Mesothelial cell of epicardium (in vitro differentiated cells): ENCODE measurements around the gene OR5AU1. TPM values are rescaled to one million over a fixed set of nuclear protein-coding genes. Genes with fewer than 3 reads are reported as not detected.

ENCODE experiments used
- DNase-seq, 2 experiments: peaks; one replicate each; pipeline ENCODE4 v3.0.0; 2021; ENCODE audit warnings: low spot score in 2 of 2; ENCODE audit not compliant: unreplicated experiment in 2 of 2
- H3K27ac Mint-ChIP-seq: 2 replicates; pipeline ENCODE4 v1.8.0; 2021; ENCODE audit warnings: mixed read lengths
- H3K27me3 Mint-ChIP-seq: 2 replicates; pipeline ENCODE4 v1.8.0; 2021; ENCODE audit warnings: low read depth, mixed read lengths
- H3K36me3 Mint-ChIP-seq: 2 replicates; pipeline ENCODE4 v1.8.0; 2021; ENCODE audit warnings: mixed read lengths
- H3K4me1 Mint-ChIP-seq: 2 replicates; pipeline ENCODE4 v1.8.0; 2021; ENCODE audit warnings: mixed read lengths
- H3K4me3 Mint-ChIP-seq: 2 replicates; pipeline ENCODE4 v1.8.0; 2021; ENCODE audit warnings: mild to moderate bottlenecking, moderate library complexity, mixed read lengths
- H3K9me3 Mint-ChIP-seq: 2 replicates; pipeline ENCODE4 v1.8.0; 2021; ENCODE audit warnings: mixed read lengths
- CTCF ChIP-seq: fragments of 200-600 bp; sonication (generic); IDR thresholded peaks from one replicate; pipeline ENCODE4 v1.5.0; 2021; ENCODE audit warnings: antibody characterized with exemption; ENCODE audit not compliant: unreplicated experiment
- total RNA-seq: library from RNA; stranded (reverse); gene quantifications from 3 replicates; pipeline ENCODE4 v1.2.1, GENCODE V29; 2021

The OR5AU1 gene
- total RNA-seq, 1 donor from 2014 or later = not detected

- Mint-ChIP-seq H3K9me3 (no peaks in the 10 kb centered on the region), H3K4me1 (peaks cover 50% of the 10 kb centered on the region), H3K36me3 (no peaks in the 10 kb centered on the region), H3K4me3 (no peak overlapping the region), H3K27ac (peak overlapping the region; percentile 64), H3K27me3 (no peaks in the 10 kb centered on the region)
- no peak for DNase-seq
- TF ChIP-seq CTCF = no peak
Observed at GRCh38 chr14:21107283-21107800, 48.5 kb downstream of the OR5AU1 start.

- Mint-ChIP-seq H3K4me1 (peaks cover 54% of the 10 kb centered on the region), H3K27me3 (no peaks in the 10 kb centered on the region), H3K9me3 (no peaks in the 10 kb centered on the region), H3K36me3 (no peaks in the 10 kb centered on the region), H3K4me3 (peak overlapping the region; percentile 14), H3K27ac (peak overlapping the region; percentile 64)
- peak in 1 of 2 experiments; percentile 82 for DNase-seq
- peak; percentile 70 for TF ChIP-seq CTCF
Observed at GRCh38 chr14:21106498-21107282, 49.2 kb downstream of the OR5AU1 start.

GRCh38 chr14:21106176-21106497, 49.7 kb downstream of the OR5AU1 start:
- no peak for DNase-seq
- H3K27me3 Mint-ChIP-seq = no peaks in the 10 kb centered on the region
- no peak overlapping the region for H3K4me3 Mint-ChIP-seq
- peak overlapping the region; percentile 64 for H3K27ac Mint-ChIP-seq
- TF ChIP-seq CTCF = no peak
- H3K36me3 Mint-ChIP-seq = no peaks in the 10 kb centered on the region
- H3K4me1 Mint-ChIP-seq = peaks cover 54% of the 10 kb centered on the region
- H3K9me3 Mint-ChIP-seq = no peaks in the 10 kb centered on the region

GRCh38 chr14:21105095-21105494, 50.8 kb downstream of the OR5AU1 start:
- Mint-ChIP-seq H3K27me3 (no peaks in the 10 kb centered on the region), H3K36me3 (no peaks in the 10 kb centered on the region), H3K4me3 (peak overlapping the region; percentile 84), H3K9me3 (no peaks in the 10 kb centered on the region), H3K4me1 (peaks cover 53% of the 10 kb centered on the region), H3K27ac (peak overlapping the region; percentile 95)
- TF ChIP-seq CTCF = no peak
- DNase-seq = no peak

Other genes starting within 250 kb of the OR5AU1 start
- gene RNASE2, start 200.6 kb downstream of the OR5AU1 start, total RNA-seq = not detected in 3 replicates
- 72.4 to 78.7 TPM (median 73.4 TPM) in 3 replicates for gene METTL17, start 166.1 kb downstream of the OR5AU1 start, total RNA-seq
- gene SLC39A2, start 156.8 kb downstream of the OR5AU1 start, total RNA-seq = 2.7 to 3.3 TPM (median 3.1 TPM) in 3 replicates
- gene NDRG2, start 131.0 kb downstream of the OR5AU1 start, total RNA-seq = 104 to 105 TPM (median 104 TPM) in 3 replicates
- 0.47 to 0.58 TPM in 2 of 3 replicates, not detected in the other for gene TPPP2, start 125.8 kb downstream of the OR5AU1 start, total RNA-seq
- 0.14 TPM in 1 of 3 replicates, not detected in the others for gene RNASE13, start 121.3 kb downstream of the OR5AU1 start, total RNA-seq
- 0.29 to 0.66 TPM (median 0.34 TPM) in 3 replicates for gene RNASE7, start 113.7 kb downstream of the OR5AU1 start, total RNA-seq
- not detected in 3 replicates for gene RNASE8, start 98.2 kb downstream of the OR5AU1 start, total RNA-seq
- 83.2 to 96.2 TPM (median 83.5 TPM) in 3 replicates for gene ARHGEF40, start 85.8 kb downstream of the OR5AU1 start, total RNA-seq
- gene ZNF219, start 57.4 kb downstream of the OR5AU1 start, total RNA-seq = 73.3 to 79.3 TPM (median 75.2 TPM) in 3 replicates
- gene TMEM253, start 55.0 kb downstream of the OR5AU1 start, total RNA-seq = 1.3 to 1.9 TPM (median 1.6 TPM) in 3 replicates
- gene HNRNPC, start 113.4 kb upstream of the OR5AU1 start, total RNA-seq = 669 to 698 TPM (median 675 TPM) in 3 replicates
- gene RPGRIP1, start 124.0 kb upstream of the OR5AU1 start, total RNA-seq = 0.29 to 0.35 TPM (median 0.29 TPM) in 3 replicates
- 102 to 107 TPM (median 104 TPM) in 3 replicates for gene SUPT16H, start 228.0 kb upstream of the OR5AU1 start, total RNA-seq